Activated T-cell treated with anti-CD3 and anti-CD28 coated beads for 24 hours (primary cell): ENCODE measurements around the gene ZNF76.
"Not testable (repeated sequence)": the region's sequence is repeated elsewhere in the genome, so short reads cannot be mapped to it uniquely, and the experiment has no call there.

Source experiments
- DNase-seq: peaks from one replicate; pipeline ENCODE4 v3.0.0-alpha.2; 2020; ENCODE audit warnings: low read depth

ZNF76 gene

GRCh38 chr6:35300848-35301247 lies 41.3 kb downstream of the ZNF76 start:
- no peak for DNase-seq

GRCh38 chr6:35302604-35303241 lies 43.2 kb downstream of the ZNF76 start:
- DNase-seq = peak; percentile 84

GRCh38 chr6:35304299-35304698 lies 44.8 kb downstream of the ZNF76 start:
- DNase-seq = no peak

- DNase-seq = no peak
Measured at GRCh38 chr6:35305117-35305516, 45.6 kb downstream of the ZNF76 start.

- DNase-seq = not testable (repeated sequence)
Measured at GRCh38 chr6:35307138-35307537, 47.6 kb downstream of the ZNF76 start.

- not testable (repeated sequence) for DNase-seq
Measured at GRCh38 chr6:35308543-35308942, 49.0 kb downstream of the ZNF76 start.

GRCh38 chr6:35309611-35310264 lies 50.2 kb downstream of the ZNF76 start:
- no peak for DNase-seq

GRCh38 chr6:35310265-35310831 lies 50.8 kb downstream of the ZNF76 start:
- DNase-seq = no peak

GRCh38 chr6:35311390-35312075 lies 52.0 kb downstream of the ZNF76 start:
- DNase-seq = no peak

- DNase-seq = no peak
Measured at GRCh38 chr6:35312076-35312800, 52.7 kb downstream of the ZNF76 start.

- no peak for DNase-seq
Measured at GRCh38 chr6:35312807-35313206, 53.3 kb downstream of the ZNF76 start.

- no peak for DNase-seq
Measured at GRCh38 chr6:35317483-35318195, 58.1 kb downstream of the ZNF76 start.

GRCh38 chr6:35318196-35319171 lies 58.9 kb downstream of the ZNF76 start:
- no peak for DNase-seq

GRCh38 chr6:35319346-35320030 lies 60.0 kb downstream of the ZNF76 start:
- no peak for DNase-seq

GRCh38 chr6:35320031-35320410 lies 60.5 kb downstream of the ZNF76 start:
- DNase-seq = no peak

GRCh38 chr6:35321091-35321490 lies 61.6 kb downstream of the ZNF76 start:
- no peak for DNase-seq

GRCh38 chr6:35327349-35328027 lies 68.0 kb downstream of the ZNF76 start:
- peak; percentile 64 for DNase-seq

- no peak for DNase-seq
Measured at GRCh38 chr6:35328108-35328723, 68.7 kb downstream of the ZNF76 start.

GRCh38 chr6:35328965-35329364 lies 69.4 kb downstream of the ZNF76 start:
- not testable (repeated sequence) for DNase-seq
